ENCODE data around the gene SEPTIN11. TPM values are rescaled to one million over a fixed set of nuclear protein-coding genes. Genes with fewer than 3 reads are reported as not detected.

SEPTIN11 gene
- total RNA-seq, 1 experiment from 2014 or later: 125 TPM

- POLR2A ChIA-PET: no interaction called here
- Mint-ChIP-seq H3K4me1 (peaks cover 56% of the 10 kb centered on the region), H3K4me3 (peak overlapping the region; percentile 83), H3K27ac (no peak overlapping the region), H3K27me3 (ENCODE audit: low read depth) (peaks cover 12% of the 10 kb centered on the region), H3K36me3 (no peaks in the 10 kb centered on the region), H3K9me3 (no peaks in the 10 kb centered on the region)
- CTCF ChIA-PET: interaction anchor here (1.4 kb wide), 1 partner anchor 95 kb away, joined by 4 read pairs; no protein-coding TSS in a partner anchor
- no peak for DNase-seq (ENCODE audit: low spot score)
- no peak for ATAC-seq
- TF ChIP-seq AFF4 (CRISPR knock-in tag; IDR thresholded peaks at IDR 0.05; ENCODE audit: borderline replicate concordance) (no peak), ZNF219 (CRISPR knock-in tag; IDR thresholded peaks at IDR 0.05; ENCODE audit: borderline replicate concordance) (no peak), ATF1 (CRISPR knock-in tag; IDR thresholded peaks at IDR 0.05) (no peak), ZBTB21 (CRISPR knock-in tag; IDR thresholded peaks at IDR 0.05; ENCODE audit: borderline replicate concordance) (no peak), CBFB (CRISPR knock-in tag; IDR thresholded peaks at IDR 0.05; ENCODE audit: low read depth) (no peak), ZSCAN18 (CRISPR knock-in tag; IDR thresholded peaks at IDR 0.05) (no peak), E2F4 (CRISPR knock-in tag; IDR thresholded peaks at IDR 0.05; ENCODE audit: borderline replicate concordance, low read depth) (no peak), JUN (CRISPR knock-in tag; IDR thresholded peaks at IDR 0.05) (no peak), ZNF512 (CRISPR knock-in tag; IDR thresholded peaks at IDR 0.05; ENCODE audit: borderline replicate concordance) (no peak), PREB (CRISPR knock-in tag; IDR thresholded peaks at IDR 0.05; ENCODE audit: borderline replicate concordance) (no peak), USF1 (CRISPR knock-in tag; IDR thresholded peaks at IDR 0.05) (no peak)
These were observed 2.5 kb downstream of the SEPTIN11 start for GRCh38 chr4:76952071-76952470.

- H3K27ac Mint-ChIP-seq: no peak overlapping the region
- no peaks in the 10 kb centered on the region for H3K36me3 Mint-ChIP-seq
- POLR2A ChIA-PET: no interaction called here
- no peaks in the 10 kb centered on the region for H3K9me3 Mint-ChIP-seq
- H3K4me3 Mint-ChIP-seq: no peak overlapping the region
- H3K27me3 Mint-ChIP-seq (ENCODE audit: low read depth): peaks cover 10% of the 10 kb centered on the region
- peaks cover 54% of the 10 kb centered on the region for H3K4me1 Mint-ChIP-seq
- ATAC-seq (no peak), DNase-seq (ENCODE audit: low spot score) (no peak)
- CTCF ChIA-PET: interaction anchor here (1.4 kb wide), 1 partner anchor 94 kb away, joined by 4 read pairs; no protein-coding TSS in a partner anchor
- TF ChIP-seq ERG (CRISPR knock-in tag; IDR thresholded peaks at IDR 0.05): no peak
- no peak for TF ChIP-seq TEAD1 (CRISPR knock-in tag; IDR thresholded peaks at IDR 0.05)
- TF ChIP-seq ELF4 (CRISPR knock-in tag; IDR thresholded peaks at IDR 0.05; ENCODE audit: low read depth): no peak
- no peak for TF ChIP-seq TCF7 (CRISPR knock-in tag; IDR thresholded peaks at IDR 0.05; ENCODE audit: low read depth)
- no peak for TF ChIP-seq ZNF263 (CRISPR knock-in tag; IDR thresholded peaks at IDR 0.05; ENCODE audit: low read depth)
- TF ChIP-seq ATF3 (CRISPR knock-in tag; conservative IDR thresholded peaks at IDR 0.05): no peak
- TF ChIP-seq ATF2 (CRISPR knock-in tag; IDR thresholded peaks at IDR 0.05; ENCODE audit: borderline replicate concordance, low read depth): no peak
- TF ChIP-seq FOXK1 (CRISPR knock-in tag; IDR thresholded peaks at IDR 0.05): no peak
These were observed 3.4 kb downstream of the SEPTIN11 start for GRCh38 chr4:76952656-76953582.
